Hair follicle dermal papilla cell (primary cell): Measurements from ENCODE around the gene ACOT6. TPM values are rescaled to one million over a fixed set of nuclear protein-coding genes. Genes with fewer than 3 reads are reported as not detected.

ENCODE experiments used
- small RNA-seq: library from RNA; depleted of rRNA; stranded (forward); fragments of <200 nt; gene quantifications from one replicate; pipeline ENCODE3, GENCODE V24; 2012
- total RNA-seq: library from RNA; depleted of rRNA; stranded (reverse); fragments of >200 nt; gene quantifications from 2 replicates; pipeline ENCODE4 v1.2.3, GENCODE V29; 2012

The ACOT6 gene, protein sequence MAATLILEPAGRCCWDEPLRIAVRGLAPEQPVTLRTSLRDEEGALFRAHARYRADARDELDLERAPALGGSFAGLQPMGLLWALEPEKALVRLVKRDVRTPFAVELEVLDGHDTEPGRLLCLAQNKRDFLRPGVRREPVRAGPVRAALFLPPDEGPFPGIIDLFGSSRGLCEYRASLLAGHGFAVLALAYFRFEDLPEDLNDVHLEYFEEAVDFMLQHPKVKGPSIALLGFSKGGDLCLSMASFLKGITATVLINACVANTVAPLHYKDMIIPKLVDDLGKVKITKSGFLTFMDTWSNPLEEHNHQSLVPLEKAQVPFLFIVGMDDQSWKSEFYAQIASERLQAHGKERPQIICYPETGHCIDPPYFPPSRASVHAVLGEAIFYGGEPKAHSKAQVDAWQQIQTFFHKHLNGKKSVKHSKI
- total RNA-seq, result 0.16 TPM in 1 of 2 replicates, not detected in the other

DNA sequence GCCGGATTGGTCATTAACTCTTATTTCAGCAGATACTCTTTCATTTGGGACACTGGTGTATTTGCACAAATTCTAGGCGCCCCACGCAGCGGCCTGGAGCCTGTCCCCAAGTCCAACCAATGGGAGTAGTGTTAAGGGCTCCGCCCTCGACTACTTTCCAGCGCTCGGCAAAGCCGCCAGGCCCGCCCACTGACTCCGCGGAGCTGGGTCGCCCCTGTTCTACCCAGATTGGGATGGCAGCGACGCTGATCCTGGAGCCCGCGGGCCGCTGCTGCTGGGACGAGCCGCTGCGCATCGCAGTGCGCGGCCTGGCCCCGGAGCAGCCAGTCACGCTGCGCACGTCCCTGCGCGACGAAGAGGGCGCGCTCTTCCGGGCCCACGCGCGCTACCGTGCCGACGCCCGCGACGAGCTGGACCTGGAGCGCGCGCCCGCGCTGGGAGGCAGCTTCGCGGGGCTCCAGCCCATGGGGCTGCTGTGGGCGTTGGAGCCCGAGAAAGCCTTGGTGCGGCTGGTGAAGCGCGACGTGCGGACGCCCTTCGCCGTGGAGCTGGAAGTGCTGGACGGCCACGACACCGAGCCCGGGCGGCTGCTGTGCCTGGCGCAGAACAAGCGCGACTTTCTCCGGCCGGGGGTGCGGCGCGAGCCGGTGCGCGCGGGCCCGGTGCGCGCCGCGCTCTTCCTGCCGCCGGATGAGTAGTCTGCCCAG lies at the start of gene ACOT6:
Gene ACOT6, plus strand, starts transcription at position 179 of the 707 bp plus-strand sequence. Its CDS starts 55 bp downstream, at position 234.

DNA sequence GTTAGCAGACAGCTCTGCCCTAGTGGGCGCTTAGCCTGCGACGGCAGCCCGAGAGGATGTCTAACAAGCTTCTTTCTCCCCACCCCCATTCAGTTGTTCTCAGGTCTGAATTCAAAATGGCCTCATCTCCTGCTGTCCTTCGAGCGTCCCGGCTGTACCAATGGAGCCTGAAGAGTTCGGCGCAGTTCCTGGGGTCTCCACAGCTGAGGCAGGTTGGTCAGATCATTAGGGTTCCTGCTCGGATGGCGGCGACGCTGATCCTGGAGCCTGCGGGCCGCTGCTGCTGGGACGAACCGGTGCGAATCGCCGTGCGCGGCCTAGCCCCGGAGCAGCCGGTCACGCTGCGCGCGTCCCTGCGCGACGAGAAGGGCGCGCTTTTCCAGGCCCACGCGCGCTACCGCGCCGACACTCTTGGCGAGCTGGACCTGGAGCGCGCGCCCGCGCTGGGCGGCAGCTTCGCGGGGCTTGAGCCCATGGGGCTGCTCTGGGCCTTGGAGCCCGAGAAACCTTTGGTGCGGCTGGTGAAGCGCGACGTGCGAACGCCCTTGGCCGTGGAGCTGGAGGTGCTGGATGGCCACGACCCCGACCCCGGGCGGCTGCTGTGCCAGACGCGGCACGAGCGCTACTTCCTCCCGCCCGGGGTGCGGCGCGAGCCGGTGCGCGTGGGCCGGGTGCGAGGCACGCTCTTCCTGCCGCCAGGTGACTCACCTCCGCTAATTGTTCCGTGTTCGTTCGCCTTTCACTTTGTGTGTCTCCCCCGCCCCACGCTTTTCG lies 42.9 kb upstream of the ACOT6 start, which contains the start of gene ACOT2:
Gene ACOT2, plus strand, starts transcription at position 29 of the 774 bp plus-strand sequence. Its CDS starts 28 bp downstream, at position 57.

DNA sequence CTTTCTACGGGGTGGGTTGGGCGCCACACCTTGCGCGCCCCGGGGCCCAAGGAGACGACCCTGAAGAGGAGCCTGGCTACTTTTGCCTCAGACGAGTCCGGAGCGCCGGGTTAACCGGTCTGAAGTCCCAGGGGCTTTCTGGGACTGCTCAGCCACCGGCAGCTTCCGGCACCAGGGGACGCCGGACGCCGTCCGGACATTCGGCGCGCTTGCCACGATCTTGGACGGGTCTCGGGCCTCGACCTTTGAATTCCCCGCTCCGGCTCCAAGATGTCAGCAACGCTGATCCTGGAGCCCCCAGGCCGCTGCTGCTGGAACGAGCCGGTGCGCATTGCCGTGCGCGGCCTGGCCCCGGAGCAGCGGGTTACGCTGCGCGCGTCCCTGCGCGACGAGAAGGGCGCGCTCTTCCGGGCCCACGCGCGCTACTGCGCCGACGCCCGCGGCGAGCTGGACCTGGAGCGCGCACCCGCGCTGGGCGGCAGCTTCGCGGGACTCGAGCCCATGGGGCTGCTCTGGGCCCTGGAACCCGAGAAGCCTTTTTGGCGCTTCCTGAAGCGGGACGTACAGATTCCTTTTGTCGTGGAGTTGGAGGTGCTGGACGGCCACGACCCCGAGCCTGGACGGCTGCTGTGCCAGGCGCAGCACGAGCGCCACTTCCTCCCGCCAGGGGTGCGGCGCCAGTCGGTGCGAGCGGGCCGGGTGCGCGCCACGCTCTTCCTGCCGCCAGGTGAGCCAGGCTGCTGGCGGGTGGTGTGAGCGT lies 20.4 kb upstream of the ACOT6 start, which contains the start of gene ACOT4:
Gene ACOT4, plus strand, starts transcription at position 184 of the 760 bp plus-strand sequence. Its CDS starts 87 bp downstream, at position 271.

DNA sequence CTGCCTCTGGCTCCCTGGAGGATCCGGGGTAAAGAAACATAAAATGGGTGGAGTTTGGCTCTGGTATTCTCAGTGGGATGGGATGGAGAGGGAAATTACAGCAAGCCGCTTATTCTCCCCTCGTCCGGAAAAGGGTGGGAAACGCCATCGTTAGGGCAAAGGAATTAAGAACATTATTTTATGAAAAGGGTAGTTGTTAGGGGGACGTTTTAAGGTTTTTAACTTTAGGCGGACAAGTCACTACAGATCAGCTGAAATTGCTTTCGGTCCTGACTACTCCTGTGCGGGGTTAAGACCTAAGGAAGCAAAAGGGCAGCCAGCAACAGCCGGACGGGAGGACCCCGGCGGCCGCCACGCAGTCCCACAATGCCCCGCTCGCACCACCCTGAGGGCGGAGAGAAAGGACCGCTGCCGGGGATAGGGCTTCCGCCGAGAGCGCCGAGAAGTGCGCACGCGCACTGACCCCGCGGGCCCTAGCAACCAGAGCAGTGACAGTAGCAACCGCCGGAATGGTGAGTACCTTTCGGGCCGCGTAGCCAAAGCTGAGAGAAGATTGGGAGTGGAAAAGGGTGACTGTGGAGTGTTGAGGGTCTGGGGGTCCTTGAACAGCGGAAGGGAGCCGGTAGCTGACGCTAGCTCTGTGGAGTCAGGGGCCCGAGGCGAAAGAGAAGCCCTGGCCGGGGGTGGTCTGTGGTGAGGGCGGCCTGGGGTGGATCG lies 32.4 kb downstream of the ACOT6 start, which contains the start of gene DNAL1:
Gene DNAL1, plus strand, starts transcription at position 456 of the 717 bp plus-strand sequence. Its CDS starts 54 bp downstream, at position 510.

Small RNAs within 50 kb of the gene (small RNA-seq; reads per million reads assigned to genes)
- not detected for gene RNU6-240P

Other genes with a start within 250 kb of the ACOT6 start
- 39.5 and 49.3 TPM in 2 replicates for gene NUMB, start 154.0 kb upstream of the ACOT6 start, total RNA-seq
- gene RIOX1, start 121.6 kb upstream of the ACOT6 start, total RNA-seq, result 24.3 and 26.1 TPM in 2 replicates
- gene ACOT1, start 75.4 kb upstream of the ACOT6 start, total RNA-seq, result 2.8 and 17.0 TPM in 2 replicates
- 0.24 TPM in 1 of 2 replicates, not detected in the other for gene HEATR4, start 53.6 kb upstream of the ACOT6 start, total RNA-seq
- gene ACOT2, start 43.3 kb upstream of the ACOT6 start, total RNA-seq, result 48.0 and 59.5 TPM in 2 replicates
- gene ACOT4, start 20.6 kb upstream of the ACOT6 start, total RNA-seq, result 0.73 and 1.5 TPM in 2 replicates
- 6.7 and 10.6 TPM in 2 replicates for gene DNAL1, start 32.5 kb downstream of the ACOT6 start, total RNA-seq
- gene PNMA1, start 101.9 kb downstream of the ACOT6 start, total RNA-seq, result 32.3 and 33.8 TPM in 2 replicates
- gene PTGR2, start 239.3 kb downstream of the ACOT6 start, total RNA-seq, result 4.4 and 6.0 TPM in 2 replicates